ENCODE results near the gene PRSS57.

PRSS57 gene

GRCh38 chr19:644363-644762, 50.9 kb downstream of the PRSS57 start:
- no peak for DNase-seq (ENCODE audit: low spot score in 2 of 2)
- no peak for ATAC-seq
- Mint-ChIP-seq H3K4me3 (no peak overlapping the region), H3K9me3 (no peaks in the 10 kb centered on the region), H3K4me1 (peaks cover 3% of the 10 kb centered on the region), H3K27ac (peak overlapping the region; percentile 37), H3K36me3 (peaks cover 54% of the 10 kb centered on the region)

- H3K36me3 Mint-ChIP-seq: peaks cover 51% of the 10 kb centered on the region
- no peak overlapping the region for H3K4me3 Mint-ChIP-seq
- no peak for DNase-seq (ENCODE audit: low spot score in 2 of 2)
- H3K27ac Mint-ChIP-seq: no peak overlapping the region
- H3K9me3 Mint-ChIP-seq: no peaks in the 10 kb centered on the region
- ATAC-seq: no peak
- H3K4me1 Mint-ChIP-seq: peaks cover 8% of the 10 kb centered on the region
These were observed 51.5 kb downstream of the PRSS57 start for GRCh38 chr19:643736-644135.

- no peak for ATAC-seq
- H3K36me3 Mint-ChIP-seq: peaks cover 45% of the 10 kb centered on the region
- no peaks in the 10 kb centered on the region for H3K9me3 Mint-ChIP-seq
- H3K27ac Mint-ChIP-seq: no peak overlapping the region
- H3K4me3 Mint-ChIP-seq: no peak overlapping the region
- peaks cover 8% of the 10 kb centered on the region for H3K4me1 Mint-ChIP-seq
- DNase-seq (ENCODE audit: low spot score in 2 of 2): no peak
These were observed 52.2 kb downstream of the PRSS57 start for GRCh38 chr19:642767-643727.

- peaks cover 36% of the 10 kb centered on the region for H3K36me3 Mint-ChIP-seq
- no peaks in the 10 kb centered on the region for H3K9me3 Mint-ChIP-seq
- ATAC-seq (no peak), DNase-seq (ENCODE audit: low spot score in 2 of 2) (no peak)
- H3K4me1 Mint-ChIP-seq: peaks cover 8% of the 10 kb centered on the region
- H3K27ac Mint-ChIP-seq: no peak overlapping the region
- no peak overlapping the region for H3K4me3 Mint-ChIP-seq
These were observed 53.5 kb downstream of the PRSS57 start for GRCh38 chr19:641702-642101.

- H3K27ac Mint-ChIP-seq: no peak overlapping the region
- H3K4me1 Mint-ChIP-seq: peaks cover 8% of the 10 kb centered on the region
- no peaks in the 10 kb centered on the region for H3K9me3 Mint-ChIP-seq
- DNase-seq (ENCODE audit: low spot score in 2 of 2) (no peak), ATAC-seq (no peak)
- H3K4me3 Mint-ChIP-seq: no peak overlapping the region
- H3K36me3 Mint-ChIP-seq: peaks cover 27% of the 10 kb centered on the region
These were observed 54.6 kb downstream of the PRSS57 start for GRCh38 chr19:640606-641189.

GRCh38 chr19:640161-640558, 55.1 kb downstream of the PRSS57 start:
- peaks cover 8% of the 10 kb centered on the region for H3K4me1 Mint-ChIP-seq
- H3K36me3 Mint-ChIP-seq: peaks cover 22% of the 10 kb centered on the region
- peak overlapping the region; percentile 81 for H3K4me3 Mint-ChIP-seq
- DNase-seq (ENCODE audit: low spot score in 2 of 2) (no peak), ATAC-seq (no peak)
- no peak overlapping the region for H3K27ac Mint-ChIP-seq
- H3K9me3 Mint-ChIP-seq: no peaks in the 10 kb centered on the region

- H3K4me3 Mint-ChIP-seq: peak within 1 kb of the TSS; percentile 81
- peak; percentile 87 to 92 for DNase-seq (ENCODE audit: low spot score in 2 of 2)
- H3K36me3 Mint-ChIP-seq: peaks cover 16% of the 10 kb centered on the region
- H3K9me3 Mint-ChIP-seq: no peaks in the 10 kb centered on the region
- peak within 1 kb of the TSS; percentile 89 for H3K27ac Mint-ChIP-seq
- peak; percentile 93 for ATAC-seq
- peaks cover 8% of the 10 kb centered on the region for H3K4me1 Mint-ChIP-seq
These were observed 55.7 kb downstream of the PRSS57 start, which contains the start of gene FGF22 for GRCh38 chr19:639253-640160. Gene FGF22 (plus strand): TSS chr19:639879. CDS start chr19:639926, 47 bp downstream.

- peak overlapping the region; percentile 81 for H3K4me3 Mint-ChIP-seq
- peaks cover 15% of the 10 kb centered on the region for H3K36me3 Mint-ChIP-seq
- H3K9me3 Mint-ChIP-seq: no peaks in the 10 kb centered on the region
- peaks cover 13% of the 10 kb centered on the region for H3K4me1 Mint-ChIP-seq
- H3K27ac Mint-ChIP-seq: peak overlapping the region; percentile 89
- DNase-seq (ENCODE audit: low spot score in 2 of 2) (no peak), ATAC-seq (no peak)
These were observed 56.4 kb downstream of the PRSS57 start for GRCh38 chr19:638906-639252.
